HG03520 (cell line): Measurements from ENCODE around the gene GSK3A.
A peak's percentile ranks its signal among the peaks of the same experiment; 100 is the strongest.

Experiments used
- ATAC-seq: cut with Tn5 transposase; IDR thresholded peaks from one replicate; pipeline ENCODE4 v1.9.1; 2021; ENCODE audit warnings: mild to moderate bottlenecking, moderate library complexity; ENCODE audit not compliant: unreplicated experiment

The GSK3A gene

GRCh38 chr19:42201489-42202289 is 40.7 kb downstream of the GSK3A start:
- no peak for ATAC-seq

GRCh38 chr19:42200116-42200715 is 42.2 kb downstream of the GSK3A start:
- ATAC-seq: no peak

GRCh38 chr19:42199440-42200115 is 42.8 kb downstream of the GSK3A start:
- ATAC-seq: peak; percentile 44

- peak; percentile 36 for ATAC-seq
Observed at GRCh38 chr19:42198676-42199439, 43.5 kb downstream of the GSK3A start.

- ATAC-seq: no peak
Observed at GRCh38 chr19:42197375-42197817, 45.0 kb downstream of the GSK3A start.

- ATAC-seq: no peak
Observed at GRCh38 chr19:42196011-42197001, 46.1 kb downstream of the GSK3A start.

GRCh38 chr19:42193706-42194105 is 48.7 kb downstream of the GSK3A start:
- no peak for ATAC-seq

GRCh38 chr19:42193294-42193693 is 49.1 kb downstream of the GSK3A start:
- no peak for ATAC-seq

- ATAC-seq: no peak
Observed at GRCh38 chr19:42191855-42192254, 50.5 kb downstream of the GSK3A start.

GRCh38 chr19:42191330-42191729 is 51.1 kb downstream of the GSK3A start:
- no peak for ATAC-seq

GRCh38 chr19:42189133-42189532 is 53.3 kb downstream of the GSK3A start:
- ATAC-seq: no peak

GRCh38 chr19:42188665-42189064 is 53.7 kb downstream of the GSK3A start:
- ATAC-seq: no peak

- ATAC-seq: no peak
Observed at GRCh38 chr19:42185277-42185676, 57.1 kb downstream of the GSK3A start.

GRCh38 chr19:42184401-42184861 is 58.0 kb downstream of the GSK3A start:
- ATAC-seq: no peak
